ENCODE data around the gene DIS3L2. TPM values are rescaled to one million over a fixed set of nuclear protein-coding genes. Genes with fewer than 3 reads are reported as not detected.

DIS3L2 gene
- total and polyA plus RNA-seq, 2 of the 8 experiments (the other 6 are each of a cell fraction or from before 2014, with no cell fraction given): 11.5 to 21.6 TPM

GRCh38 chr2:232328516-232329460, 367.3 kb downstream of the DIS3L2 start:
- no peaks in the 10 kb centered on the region for H3K9me3 ChIP-seq (ENCODE audit: insufficient read depth in 2 of 2, low read depth in 1 of 2, low read length in 1 of 2)
- no peaks in the 10 kb centered on the region for H3K79me1 ChIP-seq (ENCODE audit: low read depth, low read length)
- WGBS, 2 experiments (ENCODE audit: extremely low coverage in 1 of 2, insufficient coverage in 1 of 2, insufficient read length in 1 of 2, insufficient replicate concordance in 2 of 2, low coverage in 1 of 2, low lambda C conversion rate in 2 of 2, missing lambda C conversion rate in 1 of 2): 92% methylated on average over 14 of the region's 14 CpGs; no CpG with 5 or more reads in 1 of the 2 experiments
- DNase-seq (ENCODE audit: low read depth in 1 of 2, low spot score in 2 of 2) (no peak), FAIRE-seq (no peak)
- H4K8ac ChIP-seq (ENCODE audit: extremely low read depth, insufficient read depth, low read length): no peak overlapping the region; the same call in 1 of the 2 replicates
- no peak overlapping the region for H3K23ac ChIP-seq (ENCODE audit: insufficient read length)
- no peak for TF ChIP-seq TCF12 (IDR thresholded peaks at IDR 0.05; ENCODE audit: low read depth, low read length)
- no peak for TF ChIP-seq ZNF274 (IDR thresholded peaks at IDR 0.05; ENCODE audit: borderline replicate concordance, extremely low read depth, low read length)
- no peak for TF ChIP-seq KDM5A (IDR thresholded peaks at IDR 0.05; ENCODE audit: low read length)
- TF ChIP-seq E2F6 (IDR thresholded peaks at IDR 0.05): 0 out of 2 replicates have a peak, but pooled peaks have one; percentile 18
- TF ChIP-seq TAF1 (IDR thresholded peaks at IDR 0.05; ENCODE audit: low read depth, low read length): no peak
- no peak for TF ChIP-seq BACH1 (IDR thresholded peaks at IDR 0.05; ENCODE audit: low read length)
- peak overlapping the region; percentile 25 for H4K91ac ChIP-seq (replicated peaks; ENCODE audit: insufficient read length, low read length)
- H3K23me2 ChIP-seq (ENCODE audit: low read depth, low read length): no peaks in the 10 kb centered on the region
- H2BK20ac ChIP-seq (ENCODE audit: low read length): no peak overlapping the region
- no peak overlapping the region for H2BK120ac ChIP-seq (replicated peaks; ENCODE audit: low read depth, low read length)
- H3K4me1 ChIP-seq (replicated peaks in 1 of 4; ENCODE audit: control insufficient read depth in 3 of 4, insufficient read depth in 4 of 4, low read length in 3 of 4): peaks cover 0 to 18% (median 10%) of the 10 kb centered on the region in 4 experiments; a peak in 6 of 7 replicates
- H2BK5ac ChIP-seq (ENCODE audit: low read depth, low read length): 0 out of 2 replicates have a peak overlapping the region, but pooled peaks have one; percentile 44
- peak overlapping the region; percentile 72; the same call in 1 of the 2 replicates for H2BK15ac ChIP-seq (ENCODE audit: low read length)
- no peaks in the 10 kb centered on the region for H3K27me3 ChIP-seq (replicated peaks in 1 of 4; ENCODE audit: control insufficient read depth in 3 of 4, extremely low read depth in 1 of 4, insufficient read depth in 3 of 4, low read length in 3 of 4)
- no peak overlapping the region for H3K14ac ChIP-seq (ENCODE audit: insufficient read length)
- ChIA-PET POLR2A (ENCODE audit: partially characterized antibody) (interaction anchor here (1.0 to 1.3 kb wide), 2 partner anchors 11 to 96 kb away, joined by 3 to 5 read pairs; no protein-coding TSS in a partner anchor), CTCF (ENCODE audit: partially characterized antibody) (interaction anchor here (0.7 to 10.9 kb wide), 28 partner anchors 7 to 428 kb away, joined by 3 to 124 read pairs (median 4); partner anchors contain the start of gene NPPC)
- H2AK5ac ChIP-seq (ENCODE audit: low read depth, low read length): peak overlapping the region; percentile 90
- no peak overlapping the region; the same call in 1 of the 2 replicates for H3K18ac ChIP-seq (ENCODE audit: extremely low read depth, low read length)
- peak overlapping the region; percentile 84; the same call in 1 of the 2 replicates for H2BK12ac ChIP-seq (ENCODE audit: low read depth, low read length)
- no peak overlapping the region for H3K27ac ChIP-seq (ENCODE audit: low read depth, low read length)
- H2AFZ ChIP-seq (ENCODE audit: low read length): no peak overlapping the region
- H4K20me1 ChIP-seq (replicated peaks in 1 of 2; ENCODE audit: control insufficient read depth in 1 of 2, insufficient read depth in 2 of 2, low read length in 2 of 2): no peaks in the 10 kb centered on the region
- H3K56ac ChIP-seq (replicated peaks; ENCODE audit: insufficient read length, low read depth, low read length): no peak overlapping the region
- no peak overlapping the region for H3K4me3 ChIP-seq (ENCODE audit: extremely low read depth in 1 of 4, insufficient read depth in 2 of 4, low read depth in 3 of 4, low read length in 4 of 4)
- no peak overlapping the region for H3K9ac ChIP-seq (replicated peaks in 1 of 4; ENCODE audit: extremely low read depth in 1 of 4, low read depth in 3 of 4, low read length in 3 of 4)
- H4K5ac ChIP-seq (ENCODE audit: insufficient read length, low read depth, low read length): no peak overlapping the region
- no peak overlapping the region for H3K4me2 ChIP-seq (ENCODE audit: insufficient read depth in 1 of 2, low read depth in 2 of 2, low read length in 2 of 2)
- H3K4ac ChIP-seq (replicated peaks; ENCODE audit: insufficient read length, low read depth, low read length): no peak overlapping the region
- no peaks in the 10 kb centered on the region for H3K79me2 ChIP-seq (ENCODE audit: control insufficient read depth in 1 of 2, insufficient read depth in 2 of 2, low read length in 2 of 2)
- no peaks in the 10 kb centered on the region for H3K36me3 ChIP-seq (ENCODE audit: control insufficient read depth in 2 of 4, insufficient read depth in 4 of 4, low read length in 3 of 4)

All from H1 (cell line).